GM19099 (cell line): ENCODE measurements around the gene RHBDF2.

Source experiments
- POLR2A ChIP-seq: IDR thresholded peaks from 3 replicates; pipeline ENCODE4 v1.6.1; 2011; ENCODE audit warnings: low read depth; ENCODE audit not compliant: insufficient read length; ENCODE audit errors: extremely low read depth

The RHBDF2 gene

GRCh38 chr17:76501018-76501826, at the start of gene RHBDF2:
Gene RHBDF2 (minus strand): TSS chr17:76501423. CDS start chr17:76481524, 19,899 bp downstream.
- TF ChIP-seq POLR2A: peak; percentile 96

- no peak for TF ChIP-seq POLR2A
Measured at GRCh38 chr17:76549539-76549938, 48.3 kb upstream of the RHBDF2 start.

- TF ChIP-seq POLR2A: no peak
Measured at GRCh38 chr17:76549215-76549518, 47.9 kb upstream of the RHBDF2 start.

- no peak for TF ChIP-seq POLR2A
Measured at GRCh38 chr17:76548378-76549214, 47.4 kb upstream of the RHBDF2 start.

GRCh38 chr17:76547642-76548202, 46.5 kb upstream of the RHBDF2 start:
- TF ChIP-seq POLR2A: no peak

GRCh38 chr17:76547183-76547641, 46.0 kb upstream of the RHBDF2 start:
- TF ChIP-seq POLR2A: no peak

GRCh38 chr17:76546556-76547182, 45.4 kb upstream of the RHBDF2 start:
- no peak for TF ChIP-seq POLR2A

- TF ChIP-seq POLR2A: no peak
Measured at GRCh38 chr17:76545918-76546555, 44.8 kb upstream of the RHBDF2 start.

GRCh38 chr17:76544546-76545365, 43.5 kb upstream of the RHBDF2 start:
- TF ChIP-seq POLR2A: no peak

- no peak for TF ChIP-seq POLR2A
Measured at GRCh38 chr17:76543826-76544545, 42.8 kb upstream of the RHBDF2 start.

GRCh38 chr17:76543482-76543825, 42.2 kb upstream of the RHBDF2 start:
- no peak for TF ChIP-seq POLR2A

GRCh38 chr17:76542984-76543383, 41.8 kb upstream of the RHBDF2 start:
- TF ChIP-seq POLR2A: no peak

GRCh38 chr17:76542566-76542971, 41.3 kb upstream of the RHBDF2 start:
- no peak for TF ChIP-seq POLR2A
